ENCODE results near the gene C4orf50.

The C4orf50 gene

DNA sequence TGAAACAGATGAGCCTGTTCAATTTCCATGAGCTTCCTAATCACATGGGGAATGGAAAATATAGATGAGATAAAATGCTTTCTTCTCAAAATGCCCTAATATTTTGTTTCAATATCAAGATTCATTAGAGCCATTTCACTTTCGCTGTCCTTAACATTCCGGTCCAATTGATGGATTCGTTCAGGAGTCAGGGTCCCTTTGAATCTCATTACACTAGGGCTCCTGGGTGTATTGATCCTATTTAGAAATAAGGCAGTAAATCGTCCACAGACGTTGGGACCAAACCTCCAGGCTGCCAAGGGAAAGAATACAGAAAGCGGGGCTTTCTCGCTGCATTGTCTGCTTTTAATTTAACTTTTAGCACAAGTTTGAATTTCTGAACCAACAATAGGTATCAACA is 104.8 kb downstream of the C4orf50 start:
- DNase-seq, result no peak

DNA sequence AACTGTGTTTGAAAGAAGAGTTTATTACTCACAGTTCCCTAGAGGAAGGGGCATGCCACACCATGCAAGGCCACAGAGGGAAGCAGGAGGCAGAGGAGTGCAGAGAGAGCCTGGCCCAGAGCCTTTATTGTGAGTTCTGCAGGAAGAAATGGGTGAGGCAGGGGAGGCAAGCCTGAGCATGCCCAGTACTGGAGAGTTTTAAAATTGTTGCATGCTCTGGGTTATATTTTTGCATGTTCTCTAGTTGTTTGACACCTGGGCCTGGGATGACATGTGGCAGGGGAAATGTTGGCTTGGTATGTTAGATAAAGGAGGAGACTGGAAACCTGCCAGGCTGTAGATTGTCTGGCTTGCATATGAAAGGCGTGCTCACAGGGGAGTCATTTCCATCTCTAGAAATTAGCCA is 105.6 kb downstream of the C4orf50 start:
- no peak for DNase-seq

DNA sequence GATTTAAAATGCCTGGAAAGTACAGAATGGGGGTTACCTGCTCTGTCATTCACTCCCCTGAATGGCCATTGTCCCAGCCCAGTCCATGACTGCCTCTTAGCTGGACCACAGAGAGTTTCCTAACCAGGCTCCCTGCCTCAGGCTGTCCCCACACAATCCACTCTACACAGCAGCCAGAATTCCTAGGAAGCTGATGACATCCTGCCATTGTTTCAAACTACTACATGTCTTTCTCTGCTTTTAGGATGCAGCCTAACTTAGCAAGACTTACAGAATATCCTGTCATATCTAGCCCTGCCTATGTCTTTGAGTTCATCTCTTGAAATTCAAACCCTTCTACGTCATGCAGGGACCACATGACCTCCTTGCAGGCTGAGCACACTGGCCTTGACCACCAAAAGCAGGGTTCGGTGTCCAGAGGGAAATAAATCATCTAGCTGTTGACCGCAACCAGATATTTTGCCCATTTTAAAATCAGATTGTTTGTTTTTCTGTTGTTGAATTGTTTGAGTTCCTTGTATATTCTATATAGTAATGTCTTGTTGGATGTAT is 109.3 kb downstream of the C4orf50 start:
- DNase-seq, result no peak

DNA sequence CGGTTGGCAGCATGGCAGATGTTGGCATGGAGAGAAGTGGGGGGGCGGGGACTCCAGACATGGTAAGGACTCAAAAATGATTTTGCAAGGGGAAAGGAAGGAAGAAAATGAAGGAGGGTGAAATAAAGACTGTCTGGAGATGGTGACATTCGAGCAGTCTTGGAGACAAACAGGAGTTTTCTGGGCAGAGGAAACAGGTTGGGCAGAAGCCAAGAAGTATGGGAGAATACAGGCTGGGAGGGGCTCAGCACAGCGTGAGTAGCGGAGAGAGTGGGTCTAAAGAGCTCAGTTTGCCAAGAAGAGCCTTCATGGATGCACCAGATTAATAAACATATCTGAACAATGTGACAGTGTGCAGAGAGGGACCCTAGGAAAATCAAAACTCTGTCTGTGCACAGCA is 112.0 kb downstream of the C4orf50 start:
- no peak for DNase-seq

GRCh38 chr4:5905714-5906113 is 112.5 kb downstream of the C4orf50 start:
- DNase-seq, result no peak

DNA sequence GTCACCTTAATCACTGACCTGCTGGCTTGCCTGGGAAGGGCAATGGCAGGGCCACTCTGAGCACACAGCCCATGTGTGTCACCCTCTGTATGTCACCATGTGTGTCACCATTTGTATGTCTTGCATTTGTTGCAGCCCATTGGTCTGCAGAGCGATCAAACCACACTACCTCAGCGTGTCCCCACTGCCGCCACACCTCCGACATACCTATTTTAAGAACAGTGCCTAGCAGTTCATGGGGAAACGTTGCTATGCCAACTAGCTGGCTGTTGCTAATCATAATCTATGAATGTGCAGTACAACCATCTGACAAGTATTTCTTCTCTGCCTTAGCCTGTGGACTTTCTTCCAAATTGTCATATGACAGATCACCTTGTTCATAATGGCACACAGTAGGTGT is 117.4 kb downstream of the C4orf50 start:
- no peak for DNase-seq

- DNase-seq, result no peak
Measured at GRCh38 chr4:5899881-5900280, 118.3 kb downstream of the C4orf50 start.

GRCh38 chr4:5899396-5899795 is 118.8 kb downstream of the C4orf50 start:
- DNase-seq, result no peak

DNA sequence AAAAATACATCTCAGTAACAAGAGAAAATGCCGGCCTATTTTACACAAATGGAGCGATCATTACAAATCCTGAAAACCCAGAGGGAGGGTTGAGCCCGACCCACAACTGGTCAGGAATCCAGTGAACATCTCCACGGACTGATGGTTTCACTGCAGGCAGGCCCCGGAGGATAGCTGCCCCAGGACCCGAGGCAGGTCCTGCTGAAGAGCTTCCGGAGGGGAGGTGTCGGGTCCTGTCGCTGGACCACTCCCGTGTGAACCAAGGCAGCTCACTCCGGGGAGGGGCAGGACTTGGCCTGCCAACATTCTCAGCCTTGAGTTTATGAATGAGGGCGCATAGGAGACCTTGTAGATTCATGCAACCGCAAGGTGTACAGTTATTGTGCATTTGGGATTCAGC is 120.6 kb downstream of the C4orf50 start:
- no peak for DNase-seq

- DNase-seq, result no peak
Measured at GRCh38 chr4:5895287-5895686, 122.9 kb downstream of the C4orf50 start.

DNA sequence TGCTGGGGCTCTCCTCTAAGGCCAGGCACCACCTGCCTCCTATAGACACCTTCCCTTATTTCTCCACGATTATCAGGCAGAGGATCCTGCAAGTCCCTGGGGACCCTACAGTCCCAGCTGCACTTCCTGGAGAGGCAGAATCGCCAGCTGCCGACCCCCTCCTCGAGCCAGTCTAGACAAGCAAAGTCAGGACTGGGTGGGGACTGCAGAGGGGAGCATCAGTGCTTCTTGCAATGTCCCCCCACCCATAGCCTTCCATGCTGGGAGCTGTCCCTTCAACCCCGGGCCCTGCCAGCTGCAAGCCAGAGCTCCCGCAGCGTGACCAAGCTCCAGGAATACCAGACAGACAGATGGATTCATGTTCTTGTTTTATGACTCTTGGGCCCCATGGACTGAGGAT is 124.0 kb downstream of the C4orf50 start:
- no peak for DNase-seq

- DNase-seq, result no peak
Measured at GRCh38 chr4:5893591-5893990, 124.6 kb downstream of the C4orf50 start.

DNA sequence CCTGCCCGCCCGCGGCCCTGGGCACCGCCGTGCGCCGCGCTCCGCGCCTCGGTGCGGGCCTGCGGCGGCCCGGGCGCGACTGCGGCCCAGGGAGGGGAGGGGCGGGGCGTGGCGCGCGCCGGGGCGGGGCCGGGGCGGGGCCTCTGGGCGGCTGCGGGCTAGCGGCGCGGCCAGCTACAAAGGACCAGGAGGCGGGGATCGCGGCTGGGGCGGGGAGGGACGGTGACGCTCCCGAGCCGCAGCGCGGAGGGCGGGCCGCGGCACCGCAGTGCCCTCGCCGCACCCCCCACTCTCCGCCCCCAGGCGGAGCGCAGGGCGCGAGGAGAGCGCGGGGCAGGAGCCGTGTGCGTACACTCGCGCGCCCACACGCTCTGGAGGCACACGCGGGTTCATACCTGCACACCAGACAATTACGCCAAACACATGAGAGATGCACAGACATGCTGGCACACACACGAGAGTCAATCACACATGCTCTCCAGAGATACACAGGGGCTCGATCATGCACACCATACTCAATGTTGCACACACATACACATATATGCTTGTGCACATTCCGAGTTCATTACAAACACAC is 125.1 kb downstream of the C4orf50 start, which contains the start of gene CRMP1:
TSS of gene CRMP1 (minus strand) at position 83 of the 577 bp plus-strand sequence. CDS start 117 bp downstream, outside the sequence.
- no peak for DNase-seq

- no peak for DNase-seq
Measured at GRCh38 chr4:5892323-5893003, 125.8 kb downstream of the C4orf50 start.

DNA sequence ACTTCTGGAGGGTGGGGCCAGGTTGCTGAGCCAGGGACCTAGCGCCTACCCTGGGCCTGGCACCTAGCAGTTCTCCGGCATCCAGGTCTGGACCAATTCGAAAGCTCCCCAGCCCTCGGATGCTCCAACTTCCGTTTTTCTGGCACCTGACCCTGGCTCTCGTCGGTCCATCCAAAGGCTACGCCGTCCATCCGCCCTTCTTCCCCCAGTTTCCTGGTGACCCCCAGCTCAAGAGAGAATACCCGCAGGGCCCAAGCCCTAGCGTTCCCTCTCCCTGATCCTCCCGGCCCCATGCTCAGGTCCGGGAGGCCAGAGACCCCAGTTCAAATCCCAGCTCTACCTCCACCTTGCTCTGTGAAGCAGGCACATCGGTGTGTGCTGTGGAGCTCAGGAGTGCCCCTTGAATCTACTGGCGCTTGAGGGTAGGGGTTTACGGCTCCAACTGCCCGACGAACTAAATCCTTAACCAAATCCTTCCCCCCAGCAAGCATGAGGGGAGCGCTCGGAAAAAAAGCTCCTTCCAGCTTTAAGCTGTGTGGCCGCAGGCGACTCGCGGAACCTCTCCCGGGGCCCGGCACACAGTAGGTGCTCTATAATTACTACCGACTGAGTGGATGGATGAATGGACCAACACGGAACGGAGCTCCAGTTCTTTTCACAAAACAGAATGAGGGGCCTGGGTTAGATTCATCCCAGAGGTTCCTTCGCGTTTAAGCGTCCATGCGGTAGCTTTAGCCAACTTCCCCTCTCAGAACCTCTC is 126.5 kb downstream of the C4orf50 start:
- no peak for DNase-seq

DNA sequence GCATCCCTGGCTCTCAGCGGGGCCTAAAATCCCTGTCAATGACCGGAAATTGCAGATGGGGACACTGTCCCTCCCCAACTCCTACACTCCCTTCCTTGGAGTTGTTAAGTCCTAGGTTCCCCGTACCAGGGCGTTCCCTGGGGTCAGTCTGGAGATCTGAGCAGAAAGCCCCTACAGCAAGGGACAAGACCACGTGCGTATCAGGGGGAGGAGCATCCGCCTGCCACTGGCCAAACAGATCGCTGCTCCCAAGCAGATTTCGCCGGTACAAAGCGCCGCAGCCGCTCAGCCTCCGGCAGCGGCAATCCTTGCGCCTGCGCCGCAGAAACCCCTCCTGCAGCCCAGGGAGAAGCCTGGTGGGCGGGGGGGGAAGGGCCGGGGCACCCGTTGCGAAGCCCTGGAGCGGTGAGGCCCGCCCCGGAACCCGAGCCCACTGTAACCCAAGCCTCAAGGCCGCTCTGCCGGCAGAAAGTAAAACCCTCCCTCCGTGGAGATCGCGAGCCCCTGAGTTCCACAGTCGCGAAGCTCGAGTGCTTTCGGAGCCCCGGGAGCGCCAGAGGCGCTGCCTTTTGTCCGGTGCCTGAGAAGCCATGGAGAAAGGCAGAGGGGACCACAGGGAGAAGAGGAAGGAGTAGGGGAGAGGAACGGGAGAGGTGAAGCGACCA is 128.0 kb downstream of the C4orf50 start:
- DNase-seq, result no peak

DNA sequence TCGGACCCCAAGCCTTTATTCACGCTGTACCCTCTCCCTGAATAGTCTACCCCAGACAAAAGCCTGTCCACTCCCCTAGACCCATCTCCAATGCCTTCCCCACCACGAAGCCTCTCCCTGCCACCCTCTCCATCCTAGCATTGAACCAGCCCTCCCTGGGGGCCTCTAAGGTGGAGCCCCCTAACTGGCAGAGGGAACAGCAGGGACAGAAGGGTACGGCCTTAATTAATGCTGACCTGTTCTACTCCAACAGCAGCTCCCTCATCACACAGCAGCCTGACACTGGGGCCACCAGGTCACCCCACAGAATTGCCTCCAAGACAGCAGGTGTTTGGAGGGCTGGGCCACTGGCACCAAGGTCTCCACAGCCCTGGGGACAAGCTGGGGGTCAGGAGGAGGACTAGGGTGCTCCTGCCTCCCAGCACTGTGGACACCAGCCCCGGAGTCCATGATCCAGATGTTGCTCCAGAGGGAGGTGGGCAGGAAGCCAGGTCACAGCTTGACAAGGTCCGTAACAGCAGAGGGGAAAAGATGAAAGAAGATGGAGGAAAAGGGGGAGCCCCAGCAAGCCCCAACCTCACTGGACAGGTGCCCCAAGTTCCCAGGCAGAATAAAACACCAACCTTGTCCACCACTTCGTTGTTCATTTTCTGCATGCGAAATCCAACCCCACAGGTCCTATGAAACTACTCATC is 129.1 kb downstream of the C4orf50 start:
- DNase-seq, result no peak

GRCh38 chr4:5888222-5889001 is 129.8 kb downstream of the C4orf50 start:
- DNase-seq, result no peak

DNA sequence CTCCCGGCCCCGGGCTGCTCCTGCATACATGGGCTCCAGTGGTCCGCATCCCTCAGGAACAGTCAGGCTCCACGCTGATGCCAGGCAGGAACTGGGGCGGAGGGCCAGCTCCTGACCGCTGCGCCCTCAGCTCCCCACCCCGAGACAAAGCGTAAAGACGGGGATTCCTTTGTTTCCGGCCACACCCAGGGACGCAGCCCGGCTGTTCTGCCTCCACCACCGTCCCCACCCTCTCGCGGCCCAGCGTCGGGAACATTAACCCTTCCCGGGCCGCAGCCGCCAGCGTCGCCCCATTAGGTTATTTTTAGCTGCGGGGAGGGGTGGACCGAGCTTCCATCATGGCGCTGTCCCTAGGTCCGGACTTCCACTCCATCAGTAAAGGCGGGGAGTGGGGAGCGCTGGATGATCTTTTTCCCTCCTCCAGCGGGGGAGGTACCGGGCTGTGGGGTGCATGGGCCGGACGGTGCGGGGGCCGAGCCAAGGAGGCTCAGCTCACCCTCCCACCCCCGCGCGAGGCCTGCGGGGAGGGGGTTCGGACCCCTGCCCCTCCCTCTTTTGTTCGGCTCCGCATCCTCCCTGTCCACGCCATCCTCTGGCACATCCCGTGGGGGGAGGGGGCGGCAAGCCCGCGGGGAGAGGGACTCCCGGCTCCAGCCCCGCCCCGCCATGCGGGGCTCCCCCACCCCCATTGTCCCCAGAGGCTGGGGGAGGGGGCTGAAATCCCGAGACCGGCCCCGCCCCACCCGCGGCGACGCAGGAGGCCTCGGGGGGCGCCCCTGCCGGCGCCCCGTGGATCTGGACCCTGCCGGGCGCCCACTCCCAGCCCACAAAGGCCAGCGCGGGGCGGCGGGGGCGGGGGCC is 130.6 kb downstream of the C4orf50 start:
- no peak for DNase-seq

DNA sequence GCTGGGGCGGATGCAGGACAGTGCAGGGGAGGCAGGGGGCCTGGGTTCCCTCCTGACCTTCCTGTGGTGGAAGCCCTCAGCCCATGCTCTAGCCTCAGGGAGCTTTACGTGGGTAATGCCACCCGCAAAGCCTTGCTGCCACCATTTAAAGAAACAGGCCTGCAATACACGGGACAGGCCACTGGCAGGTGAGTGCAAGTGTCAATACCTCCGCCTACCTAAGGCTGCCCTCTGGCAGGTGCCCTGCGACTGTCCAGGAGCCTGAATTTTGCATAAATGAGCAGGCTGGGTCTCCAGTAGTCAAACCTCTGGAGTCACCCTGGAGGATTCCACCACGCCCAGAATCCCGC is 131.2 kb downstream of the C4orf50 start:
- DNase-seq, result no peak

- DNase-seq, result no peak
Measured at GRCh38 chr4:5885733-5886132, 132.5 kb downstream of the C4orf50 start.

All from amniotic stem cell (primary cell).